T-helper 1 cell treated with Interleukin-12 subunit alpha and Interleukin-12 subunit beta and Interleukin-4 antibody, amounts not matched to agents 30 ng/mL and 1 ng/mL, for 36 hours (primary cell): ENCODE measurements around the gene CAMK2B. TPM values are rescaled to one million over a fixed set of nuclear protein-coding genes. Genes with fewer than 3 reads are reported as not detected.

ENCODE experiments used
- intact Hi-C: fragments of 100-400 bp; cut with micrococcal nuclease; formaldehyde crosslinking; loops from one replicate; pipeline ENCODE4 v1.15.1; 2024
- total RNA-seq: library from RNA; stranded (reverse); gene quantifications from 2 replicates; pipeline ENCODE4 v1.2.3, GENCODE V29; 2022

Gene CAMK2B
- 0.27 TPM in 1 of 2 replicates, not detected in the other for total RNA-seq

GRCh38 chr7:44325201-44325671 is at the start of gene CAMK2B:
Gene CAMK2B, minus strand, starts transcription at chr7:44325594. Its CDS starts 173 bp downstream, at chr7:44325421.
- intact Hi-C loops = no loop called here

- intact Hi-C loops = loop anchor here (5.0 kb wide), 1 partner anchor 103 kb away; no protein-coding TSS in a partner anchor
Observed at GRCh38 chr7:44374007-44374763, 48.8 kb upstream of the CAMK2B start.

GRCh38 chr7:44373418-44373740 is 48.0 kb upstream of the CAMK2B start:
- intact Hi-C loops = loop anchor here (5.0 kb wide), 1 partner anchor 104 kb away; no protein-coding TSS in a partner anchor

GRCh38 chr7:44372560-44373417 is 47.4 kb upstream of the CAMK2B start:
- intact Hi-C loops = loop anchor here (5.0 kb wide), 1 partner anchor 105 kb away; no protein-coding TSS in a partner anchor

GRCh38 chr7:44368885-44369284 is 43.5 kb upstream of the CAMK2B start:
- intact Hi-C loops = no loop called here

- intact Hi-C loops = no loop called here
Observed at GRCh38 chr7:44368455-44368854, 43.1 kb upstream of the CAMK2B start.

GRCh38 chr7:44367475-44368043 is 42.2 kb upstream of the CAMK2B start:
- intact Hi-C loops = no loop called here

- intact Hi-C loops = no loop called here
Observed at GRCh38 chr7:44366986-44367385, 41.6 kb upstream of the CAMK2B start.

GRCh38 chr7:44353668-44354067 is 28.3 kb upstream of the CAMK2B start:
- intact Hi-C loops = no loop called here

- intact Hi-C loops = loop anchor here (1.0 to 5.0 kb wide), 2 partner anchors 128 to 218 kb away; no protein-coding TSS in a partner anchor
Observed at GRCh38 chr7:44348851-44349781, 23.7 kb upstream of the CAMK2B start.

GRCh38 chr7:44348300-44348699 is 22.9 kb upstream of the CAMK2B start:
- intact Hi-C loops = loop anchor here (1.0 to 5.0 kb wide), 2 partner anchors 129 to 219 kb away; no protein-coding TSS in a partner anchor

GRCh38 chr7:44347546-44348114 is 22.2 kb upstream of the CAMK2B start:
- intact Hi-C loops = loop anchor here (1.0 to 5.0 kb wide), 2 partner anchors 130 to 220 kb away; no protein-coding TSS in a partner anchor

- intact Hi-C loops = loop anchor here (5.0 kb wide), 1 partner anchor 221 kb away; no protein-coding TSS in a partner anchor
Observed at GRCh38 chr7:44346063-44346462, 20.7 kb upstream of the CAMK2B start.

- intact Hi-C loops = no loop called here
Observed at GRCh38 chr7:44341401-44341800, 16.0 kb upstream of the CAMK2B start.

- intact Hi-C loops = no loop called here
Observed at GRCh38 chr7:44338600-44338999, 13.2 kb upstream of the CAMK2B start.

GRCh38 chr7:44336491-44336890 is 11.1 kb upstream of the CAMK2B start:
- intact Hi-C loops = no loop called here

- intact Hi-C loops = no loop called here
Observed at GRCh38 chr7:44335184-44335583, 9.8 kb upstream of the CAMK2B start.

- intact Hi-C loops = no loop called here
Observed at GRCh38 chr7:44334734-44335097, 9.3 kb upstream of the CAMK2B start.

- intact Hi-C loops = no loop called here
Observed at GRCh38 chr7:44333911-44334733, 8.7 kb upstream of the CAMK2B start.
